Medulla oblongata (tissue), 1 donor: ENCODE results near the gene ANKLE1.

ENCODE experiments used
- DNase-seq: peaks from one replicate; pipeline ENCODE4 v3.0.0-alpha.2; 2015; ENCODE audit errors: extremely low spot score

ANKLE1 gene

DNA sequence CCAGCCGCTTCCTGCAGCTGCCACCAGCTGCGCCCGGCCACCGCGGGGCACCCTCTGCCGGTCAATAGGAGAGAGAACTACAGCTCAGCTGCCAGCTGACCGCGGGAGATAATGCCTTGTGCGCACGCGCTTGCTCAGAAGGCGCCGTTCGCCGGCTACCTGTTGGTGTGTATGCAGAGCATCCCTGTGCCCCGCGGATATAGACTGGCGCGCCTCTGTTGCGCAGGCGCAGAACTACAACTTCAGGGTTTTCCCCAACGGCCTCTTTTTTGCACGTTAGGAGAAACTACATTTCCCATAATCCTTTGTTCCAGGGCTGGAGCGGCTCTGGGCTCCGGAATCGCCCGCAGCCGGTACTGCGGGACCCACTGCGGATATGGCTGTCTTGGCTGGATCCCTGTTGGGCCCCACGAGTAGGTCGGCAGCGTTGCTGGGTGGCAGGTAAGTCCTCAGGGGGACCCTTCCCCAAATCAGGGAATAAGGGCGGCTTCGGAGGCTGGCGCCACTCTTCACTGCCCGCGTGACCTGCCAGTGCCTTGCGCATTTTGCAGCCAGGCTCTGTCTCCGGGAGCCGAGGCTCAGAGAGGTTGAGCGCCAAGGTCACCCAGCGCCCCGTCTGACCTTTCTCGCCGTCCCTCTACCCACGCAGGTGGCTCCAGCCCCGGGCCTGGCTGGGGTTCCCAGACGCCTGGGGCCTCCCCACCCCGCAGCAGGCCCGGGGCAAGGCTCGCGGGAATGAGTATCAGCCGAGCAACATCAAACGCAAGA lies 24.0 kb downstream of the ANKLE1 start, which contains the start of gene MRPL34:
Gene MRPL34, plus strand, starts transcription at position 356 of the 768 bp plus-strand sequence. Its CDS starts 21 bp downstream, at position 377.
- DNase-seq: peak; percentile 97

DNA sequence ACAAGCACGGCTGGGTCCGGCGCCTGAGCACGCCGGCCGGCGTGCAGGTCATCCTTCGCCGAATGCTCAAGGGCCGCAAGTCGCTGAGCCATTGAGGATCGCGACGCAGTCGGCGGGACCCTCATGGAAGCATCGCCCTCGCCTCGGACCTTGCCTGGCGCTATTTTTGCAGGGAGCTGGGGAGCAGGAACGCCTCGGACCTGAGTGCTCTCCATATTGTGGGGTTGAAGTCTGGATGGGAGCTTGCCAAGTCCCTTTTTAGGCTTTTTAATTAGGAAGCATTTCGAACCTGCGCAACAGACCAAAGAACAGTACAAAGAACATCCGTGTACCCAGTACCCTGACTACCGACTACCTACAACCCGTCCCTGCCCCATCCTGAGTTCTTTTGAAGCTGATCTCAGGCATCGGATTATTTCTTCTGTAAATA lies 24.6 kb downstream of the ANKLE1 start:
- peak; percentile 22 for DNase-seq

DNA sequence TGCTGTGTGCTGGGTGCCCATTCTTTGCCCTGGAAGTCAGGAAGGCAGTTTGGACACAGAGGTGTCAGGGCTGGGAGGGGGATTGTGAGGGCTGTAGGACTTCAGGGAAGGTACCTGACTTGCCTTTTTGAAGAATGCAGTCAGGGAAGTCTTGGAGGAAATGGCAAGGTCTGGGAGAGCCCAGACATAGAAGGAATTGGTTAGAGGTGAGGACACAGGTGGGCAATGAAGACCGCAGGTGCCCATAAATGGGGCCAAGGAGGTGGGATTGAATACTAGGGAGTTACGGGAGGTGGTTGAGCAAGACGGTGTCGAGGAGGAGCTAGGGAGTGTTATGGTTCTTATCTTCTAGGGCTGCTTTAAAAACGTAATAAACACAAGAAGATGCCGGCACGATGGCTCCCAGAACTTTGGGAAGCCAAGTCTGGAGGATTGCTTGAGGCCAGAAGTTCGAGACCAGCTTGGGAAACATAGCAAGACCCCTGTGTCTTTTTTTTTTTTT lies 26.2 kb downstream of the ANKLE1 start:
- no peak for DNase-seq

DNA sequence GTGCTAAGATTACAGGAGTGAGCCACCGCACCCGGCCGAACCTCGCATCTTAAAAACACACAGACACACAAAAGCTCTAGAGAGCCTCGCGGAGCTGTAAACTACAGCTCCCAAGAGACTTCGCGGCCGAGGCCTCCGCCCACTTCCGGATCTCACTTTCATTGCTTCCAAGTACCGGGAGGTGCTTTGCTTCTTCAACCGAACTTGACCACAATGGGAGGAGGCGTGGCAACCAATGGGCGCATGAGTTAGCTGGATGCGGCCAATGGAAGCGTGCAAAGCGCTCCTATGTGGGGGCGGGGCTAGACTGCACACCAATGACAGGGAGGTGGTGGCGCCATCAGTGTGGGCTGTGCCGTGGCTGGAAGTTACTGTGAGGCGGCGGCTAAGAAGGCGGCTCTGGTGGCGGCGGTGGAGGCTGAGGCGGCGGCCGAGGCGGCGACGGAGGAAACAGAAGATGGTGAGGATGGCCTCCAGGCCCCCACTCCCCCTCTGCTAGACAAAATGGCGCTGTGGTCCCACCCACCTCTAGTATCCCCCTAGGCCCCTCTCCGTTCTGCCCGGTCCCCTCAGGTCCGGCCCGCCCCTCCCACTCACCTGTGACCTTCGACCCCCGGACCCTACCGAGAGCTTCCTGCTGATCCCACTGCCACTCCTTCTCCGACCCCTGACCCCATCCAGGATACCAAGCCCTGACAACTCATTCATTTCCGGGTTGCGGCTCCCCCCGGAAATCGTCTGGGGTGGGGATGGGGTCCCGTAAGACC lies 27.7 kb downstream of the ANKLE1 start, which contains the start of gene DDA1:
Gene DDA1, plus strand, starts transcription at position 366 of the 767 bp plus-strand sequence. Its CDS starts 92 bp downstream, at position 458.
- peak; percentile 100 for DNase-seq

DNA sequence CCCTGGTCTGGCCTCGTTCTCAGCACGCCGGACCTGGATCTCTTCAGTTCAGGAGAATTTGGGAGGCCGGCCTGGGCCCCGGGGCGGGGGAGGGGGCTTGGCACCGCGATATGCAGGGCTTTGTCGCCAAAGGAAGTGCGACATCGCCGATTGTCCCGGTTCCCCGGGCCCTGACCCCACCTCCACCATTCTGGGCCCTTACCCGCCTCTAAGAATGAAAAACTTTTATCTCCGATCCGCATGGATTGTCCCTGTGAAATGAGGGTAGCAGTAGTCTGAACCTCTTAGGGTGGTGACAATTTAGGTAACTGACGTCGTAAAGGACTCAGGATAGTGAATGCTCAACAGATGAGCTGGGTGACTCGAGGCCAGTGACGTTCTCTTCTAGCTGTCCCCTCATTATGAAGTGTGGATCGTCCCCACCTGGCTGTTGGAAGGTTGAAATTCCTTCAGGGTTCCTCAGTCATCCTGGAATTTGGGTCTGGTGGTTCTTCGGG lies 28.3 kb downstream of the ANKLE1 start:
- no peak for DNase-seq

DNA sequence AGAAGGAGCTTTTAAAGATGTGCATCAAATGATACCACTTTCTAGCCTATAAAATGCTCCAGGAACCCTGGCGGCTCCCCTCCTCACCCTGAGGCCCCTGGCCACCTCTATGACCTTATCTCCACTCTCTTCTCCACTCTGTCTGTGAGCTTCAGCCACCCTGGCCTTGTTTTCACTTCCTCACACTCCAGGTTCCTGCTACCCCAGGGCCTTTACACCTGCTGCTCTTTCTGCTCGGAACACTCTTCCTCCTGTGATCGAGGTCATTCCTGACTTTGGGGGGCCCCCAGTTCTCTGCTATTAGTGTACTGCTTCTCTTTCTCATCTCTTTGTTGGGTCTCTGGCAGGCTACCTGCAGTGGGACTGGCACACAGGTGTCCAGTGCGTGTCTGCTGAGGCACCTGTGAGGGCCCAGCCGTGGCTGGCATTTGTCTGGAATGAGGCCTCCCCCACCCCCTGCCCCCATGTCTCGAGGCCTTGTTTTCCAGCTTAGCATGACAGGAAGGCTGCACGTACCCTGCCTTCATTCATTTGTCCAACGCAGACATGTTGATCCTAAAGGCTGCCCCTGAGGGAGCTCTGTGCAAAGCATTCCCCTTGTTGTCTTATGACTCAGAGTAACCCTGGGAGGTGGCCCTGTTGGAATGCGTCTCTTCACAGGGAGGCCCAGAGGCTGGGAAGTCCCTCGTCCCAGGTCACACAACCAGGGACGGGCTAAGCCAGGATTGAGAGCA lies 29.9 kb downstream of the ANKLE1 start:
- DNase-seq: no peak

DNA sequence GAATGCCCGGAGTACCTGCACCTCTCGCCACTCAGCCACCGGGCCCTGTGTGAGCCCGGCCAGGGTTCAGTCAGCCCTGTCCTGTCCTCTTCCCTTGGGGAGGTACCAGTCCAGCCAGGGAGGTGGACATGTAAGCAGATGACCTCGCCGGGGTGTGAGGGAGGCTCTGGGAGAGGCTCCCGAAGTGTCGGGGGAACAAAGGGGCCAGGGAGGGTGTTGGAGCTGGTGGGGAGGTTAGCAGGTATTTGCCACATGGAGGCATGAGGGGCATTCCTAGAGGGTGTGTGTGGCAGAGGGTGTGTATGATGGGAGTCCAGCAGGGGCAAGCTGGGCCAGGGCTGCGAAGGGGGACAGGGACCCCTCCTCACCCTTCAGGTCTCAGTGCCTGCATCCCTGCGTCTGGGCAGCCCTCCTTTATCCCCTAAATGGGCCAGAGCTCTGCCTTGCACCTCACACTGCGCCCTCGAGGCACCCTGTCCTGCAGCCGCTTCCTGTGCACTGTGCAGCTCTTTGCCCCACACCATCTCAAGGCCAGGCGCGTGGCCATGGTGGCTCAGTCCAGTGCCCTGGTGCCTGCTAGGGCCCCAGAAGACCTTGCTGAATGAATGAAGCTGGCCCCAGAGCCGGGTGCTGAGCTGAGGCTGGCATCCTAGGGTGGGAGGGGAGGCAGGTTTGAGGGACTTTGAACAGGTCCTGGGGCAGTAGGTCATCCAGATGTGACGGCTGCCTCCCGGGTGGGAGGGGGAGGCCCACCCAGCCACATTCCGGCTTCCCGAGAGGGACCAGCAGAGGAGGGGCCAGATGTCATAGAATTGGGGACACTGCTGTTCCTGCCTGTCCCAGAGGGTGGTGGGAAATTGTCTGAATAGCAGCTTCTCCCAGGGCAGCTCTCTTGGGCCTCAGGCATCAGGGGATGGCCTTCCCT lies 30.8 kb downstream of the ANKLE1 start:
- no peak for DNase-seq

DNA sequence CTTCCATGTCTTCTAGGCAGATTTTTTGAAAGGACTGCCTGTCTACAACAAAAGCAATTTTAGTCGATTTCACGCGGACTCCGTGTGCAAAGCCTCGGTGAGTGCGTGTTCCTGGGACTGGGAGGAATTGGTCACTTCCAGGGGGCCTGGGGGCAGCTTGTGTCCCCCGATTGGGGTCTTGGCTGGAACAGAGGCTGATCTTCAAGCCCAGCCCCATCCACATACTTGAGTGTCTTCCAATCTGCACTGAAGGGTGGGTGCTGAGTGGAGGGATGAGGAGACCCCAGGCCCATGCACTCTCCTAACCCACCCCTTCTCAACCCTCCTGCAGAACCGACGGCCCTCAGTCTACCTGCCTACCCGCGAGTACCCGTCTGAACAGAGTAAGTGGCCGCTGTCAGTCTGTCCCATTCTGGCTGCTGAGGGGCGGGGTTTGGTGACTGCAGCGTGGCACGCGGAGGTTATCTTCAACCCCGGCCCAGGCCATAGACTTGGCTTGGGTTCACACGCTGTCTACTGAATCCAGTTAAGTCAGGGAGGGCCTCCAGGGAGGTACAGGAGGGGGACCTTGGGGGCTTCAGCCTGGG lies 32.4 kb downstream of the ANKLE1 start:
- DNase-seq: no peak

DNA sequence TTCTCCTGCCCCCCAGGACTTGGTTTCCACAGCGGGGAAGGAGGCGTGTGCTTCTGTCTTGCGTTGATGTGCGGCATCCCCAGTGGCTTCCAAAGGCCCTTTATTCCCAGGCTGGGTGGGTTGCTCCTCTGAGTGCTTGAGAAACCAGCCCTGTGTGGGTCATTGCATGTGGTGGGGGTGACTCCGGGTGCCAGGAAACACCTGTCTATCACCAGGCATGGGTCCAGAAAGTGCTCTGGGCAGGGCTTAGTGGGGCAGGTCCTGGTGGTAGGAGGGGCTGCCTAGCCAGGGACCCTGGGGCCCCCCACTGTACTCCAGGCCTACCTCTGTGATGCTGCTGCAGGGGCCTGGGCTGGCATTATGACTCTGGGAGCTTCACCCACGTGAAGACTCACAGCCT lies 37.3 kb downstream of the ANKLE1 start:
- DNase-seq: no peak

DNA sequence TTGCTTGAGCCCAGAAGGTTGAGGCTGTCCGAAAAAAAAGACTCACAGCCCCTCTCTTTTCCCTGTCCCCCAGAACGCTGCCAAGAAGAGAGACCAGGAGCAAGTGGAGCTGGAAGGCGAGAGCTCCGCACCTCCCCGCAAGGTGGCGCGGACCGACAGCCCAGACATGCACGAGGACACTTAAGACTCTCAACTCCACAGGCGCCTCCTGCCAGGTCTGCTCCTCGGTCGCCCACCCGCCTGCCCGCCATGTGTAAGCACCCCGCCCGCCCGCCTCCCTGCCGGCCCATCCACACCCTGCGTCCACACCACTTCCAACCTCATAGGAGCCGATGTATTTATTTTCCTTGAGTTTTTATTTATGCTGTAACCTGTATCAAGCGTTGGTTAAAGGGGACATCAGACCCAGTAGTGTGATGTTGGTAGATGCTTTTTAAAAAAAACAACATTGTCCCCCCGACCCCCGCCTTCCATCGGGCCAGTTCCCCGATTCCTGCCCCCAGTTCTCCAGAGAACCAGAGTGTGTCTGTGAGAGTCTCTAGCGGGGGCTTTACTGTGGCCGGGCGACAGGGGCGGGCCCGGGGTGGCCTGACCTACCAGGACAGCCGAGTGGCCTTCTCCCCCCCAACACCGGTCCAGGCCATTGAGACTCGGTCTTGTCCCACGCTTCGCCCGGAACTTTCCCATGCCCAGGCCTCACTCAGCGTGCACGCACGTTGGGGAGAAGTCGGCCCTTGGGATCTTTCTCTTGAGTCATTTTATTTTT lies 38.0 kb downstream of the ANKLE1 start:
- DNase-seq: no peak

DNA sequence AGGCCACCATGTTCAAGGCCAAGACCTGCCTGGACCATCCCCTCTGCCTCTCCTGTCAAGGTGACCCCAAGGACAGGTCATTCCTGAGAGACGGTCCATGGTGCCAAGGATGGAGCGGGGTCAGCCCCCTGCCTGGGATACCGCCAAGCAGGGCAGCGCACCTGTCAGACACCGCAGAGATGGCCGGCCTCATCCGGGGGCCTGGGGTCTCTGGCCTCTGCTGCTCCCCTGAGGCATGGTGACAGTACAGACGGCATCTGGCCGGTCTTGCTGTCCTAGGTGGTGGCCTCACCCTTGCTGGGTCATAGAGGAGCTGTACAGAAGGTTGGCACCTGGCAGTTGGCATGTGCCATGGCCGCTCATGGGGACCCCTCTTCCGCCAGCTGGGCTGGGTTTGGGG lies 38.7 kb downstream of the ANKLE1 start:
- DNase-seq: no peak

DNA sequence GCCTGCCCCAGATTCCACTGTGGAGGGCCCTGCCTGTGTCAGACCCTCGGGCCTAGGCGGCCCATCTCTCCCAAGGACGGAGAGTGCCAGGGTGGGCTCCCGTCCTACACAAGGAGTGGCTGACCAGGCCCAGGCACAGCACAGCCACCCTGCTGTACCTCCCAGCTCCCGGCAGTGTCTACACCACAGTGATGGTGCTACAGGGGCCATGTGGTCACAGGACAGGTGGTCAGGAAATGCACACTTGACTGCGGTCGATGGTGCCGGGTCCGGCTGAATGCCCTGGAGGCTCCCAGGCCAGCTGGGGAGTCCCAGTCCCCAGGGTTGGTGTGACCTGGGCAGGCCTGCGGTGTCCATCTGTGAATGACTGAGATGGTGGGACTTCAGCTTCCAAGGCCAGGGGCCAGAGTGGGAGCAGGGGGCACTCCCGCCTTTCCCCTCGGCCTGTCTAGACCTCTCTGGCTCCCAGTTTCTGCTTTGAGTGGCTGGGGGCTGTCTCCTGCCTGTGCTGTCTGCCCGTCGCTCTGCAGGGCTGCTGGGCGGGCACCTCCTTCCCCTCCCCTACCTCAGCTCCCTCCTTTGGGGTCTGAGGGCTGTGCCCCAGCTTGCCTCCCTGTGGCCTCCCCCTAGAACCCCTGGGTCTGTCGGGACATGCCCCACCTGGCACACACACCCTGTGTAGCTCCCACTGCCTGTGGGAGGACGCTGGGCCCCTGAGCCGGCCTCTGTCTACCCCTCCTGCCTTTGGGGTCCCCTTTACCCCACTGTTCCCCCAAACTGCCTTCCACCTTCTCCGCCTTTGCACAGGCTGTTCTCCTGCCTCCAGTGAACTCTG lies 40.2 kb downstream of the ANKLE1 start:
- DNase-seq: no peak

DNA sequence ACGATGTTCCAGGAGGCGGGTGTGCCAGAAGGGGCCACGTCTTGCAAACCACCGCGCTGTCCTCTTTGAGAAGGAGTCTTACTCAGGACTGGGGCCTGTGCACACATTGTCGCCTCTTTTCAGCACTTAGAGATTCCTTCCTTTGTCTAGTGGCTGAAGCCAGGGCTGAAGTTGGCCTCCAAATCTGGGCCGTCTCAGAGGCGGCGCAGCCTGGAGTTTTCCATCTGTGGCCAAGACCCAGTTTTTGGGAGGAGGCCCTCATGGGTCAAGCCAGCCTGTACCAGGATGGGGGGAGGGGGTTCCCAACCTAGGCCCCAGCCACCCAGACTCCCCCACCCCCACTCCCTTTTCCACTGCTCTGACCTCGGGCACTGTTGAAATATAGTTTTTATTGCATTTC lies 41.2 kb downstream of the ANKLE1 start:
- peak; percentile 63 for DNase-seq

DNA sequence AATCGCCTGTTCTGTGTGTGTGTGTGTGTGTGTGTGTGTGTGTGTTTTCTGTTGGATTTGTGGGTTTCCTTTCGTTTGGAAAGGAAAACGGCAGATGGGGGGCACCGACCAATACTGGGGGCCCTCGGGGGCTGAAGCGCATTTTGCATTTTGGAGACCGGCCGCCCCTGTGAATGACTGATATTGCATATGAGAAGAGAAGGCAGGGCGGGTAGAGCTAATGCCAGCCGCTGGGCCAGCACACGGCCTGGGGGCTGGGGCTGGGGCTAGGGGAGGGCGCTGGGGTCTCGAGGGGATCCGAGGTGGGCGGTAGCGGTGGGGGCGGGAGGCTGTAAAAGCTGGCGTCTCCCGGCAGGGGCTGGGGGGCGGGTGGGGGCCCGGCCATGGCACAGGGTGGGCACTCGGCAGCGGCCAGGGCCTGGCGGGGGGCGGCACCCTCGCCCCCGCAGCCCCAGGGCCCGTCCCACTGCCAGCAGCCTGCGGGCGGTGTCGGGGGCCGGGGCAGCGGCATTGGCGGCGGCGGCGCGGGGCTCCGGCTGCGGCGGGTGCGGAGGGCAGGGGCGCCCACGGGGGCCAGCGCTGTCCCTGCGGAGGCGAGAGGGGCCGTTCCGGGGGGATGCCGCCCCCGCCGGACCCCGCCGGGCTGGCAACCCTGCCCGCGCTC lies 41.7 kb downstream of the ANKLE1 start:
- DNase-seq: no peak

DNA sequence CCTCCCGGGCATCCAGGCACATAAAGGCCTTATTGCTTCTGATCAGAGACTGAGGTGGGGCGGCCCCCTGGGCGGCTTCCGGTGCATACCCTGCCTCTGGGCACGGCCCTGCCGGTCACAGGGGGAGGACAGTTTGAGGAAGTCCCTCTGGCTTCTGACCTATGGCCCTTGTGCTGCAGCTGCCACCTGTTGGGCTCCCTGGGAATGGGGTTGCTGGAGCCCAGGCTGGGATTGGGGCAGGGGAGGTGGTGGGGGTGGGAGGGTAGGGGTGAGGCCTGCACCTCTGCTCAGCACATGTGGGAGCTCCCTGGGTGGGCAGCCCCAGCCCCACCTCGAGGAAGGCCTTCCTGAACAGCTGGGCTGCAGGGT lies 42.2 kb downstream of the ANKLE1 start:
- no peak for DNase-seq

DNA sequence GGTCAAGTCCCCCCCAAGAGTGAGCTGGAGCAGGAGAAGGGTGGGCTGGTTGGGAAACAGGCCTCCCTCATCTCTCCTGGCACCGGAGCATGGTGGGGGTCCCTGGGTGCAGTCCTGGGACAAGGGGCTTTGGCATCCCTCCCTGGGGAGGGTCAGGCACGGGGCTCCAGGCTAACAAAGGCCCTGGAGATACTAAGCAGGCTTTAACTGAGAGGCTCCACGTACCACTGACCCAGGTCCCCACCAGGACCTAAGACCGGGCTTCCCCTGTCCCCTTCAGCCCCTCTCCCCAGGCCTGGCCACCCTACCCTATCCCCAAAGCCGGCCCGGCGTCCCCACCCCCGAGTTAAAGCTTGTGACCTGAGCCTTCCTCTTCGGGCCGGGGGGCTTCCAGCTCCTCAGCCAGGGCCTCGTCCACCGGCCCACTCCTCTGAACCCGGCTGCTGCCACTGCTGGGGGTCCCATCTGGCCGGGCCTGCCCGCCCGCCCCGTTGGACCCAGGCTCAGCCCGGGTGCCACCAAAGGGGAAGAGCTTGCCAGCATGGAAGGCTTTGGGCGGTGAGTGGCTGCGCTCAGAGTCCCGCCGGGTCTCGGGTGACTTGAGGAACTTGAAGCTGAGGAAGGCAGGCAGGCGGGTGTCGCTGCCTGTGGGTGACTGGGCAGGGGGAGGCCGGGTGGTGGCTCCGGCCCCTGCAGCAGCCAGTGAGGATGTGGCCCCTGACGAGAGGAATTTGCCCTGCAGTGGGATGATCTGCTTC lies 42.8 kb downstream of the ANKLE1 start:
- no peak for DNase-seq

DNA sequence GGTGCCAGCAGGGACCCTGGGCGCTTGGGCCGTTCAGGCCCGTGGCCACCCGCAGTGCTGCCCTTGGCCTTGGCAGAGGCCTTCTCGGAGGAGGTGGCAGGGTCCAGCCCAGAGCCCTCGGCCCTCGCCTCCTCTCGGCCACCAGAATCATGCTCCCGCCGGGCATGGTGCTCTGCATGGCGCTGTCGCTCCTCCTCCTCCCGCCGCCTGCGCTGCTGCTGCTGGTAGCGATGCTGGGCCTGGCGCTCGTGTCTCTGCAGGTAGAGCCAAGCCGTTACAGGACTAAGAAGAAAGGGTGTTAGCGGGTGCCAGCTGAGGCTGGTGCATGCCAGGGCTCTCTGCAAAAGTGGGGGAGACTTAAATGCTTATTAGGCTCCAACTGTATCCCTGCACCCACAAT lies 43.4 kb downstream of the ANKLE1 start:
- DNase-seq: no peak
